Stimulated activated effector memory CD8-positive, alpha-beta T cell treated with anti-CD3 and anti-CD28 coated beads, Interleukin-12 subunit alpha, Interleukin-12 subunit beta, amount 100 ng/mL, for 72 hours (primary cell): ENCODE measurements around the gene NFATC1.

Experiments
- ATAC-seq: fragments of 150-1000 bp; cut with Tn5 transposase; 2 replicates; pipeline ENCODE4 v1.10.0; 2021
- DNase-seq, 2 donors: peaks; one replicate each; pipeline ENCODE4 v3.0.0; 2021 to 2022; ENCODE audit warnings: low spot score in 2 of 2
- H3K27ac Mint-ChIP-seq: one replicate; pipeline ENCODE4 v1.8.0; 2022; ENCODE audit warnings: mild to moderate bottlenecking, mixed read lengths
- H3K36me3 Mint-ChIP-seq: one replicate; pipeline ENCODE4 v1.8.0; 2022; ENCODE audit warnings: mild to moderate bottlenecking, mixed read lengths
- H3K4me1 Mint-ChIP-seq: one replicate; pipeline ENCODE4 v1.8.0; 2022; ENCODE audit warnings: mixed read lengths
- H3K4me3 Mint-ChIP-seq: one replicate; pipeline ENCODE4 v1.8.0; 2022; ENCODE audit warnings: mild to moderate bottlenecking, mixed read lengths
- H3K9me3 Mint-ChIP-seq: one replicate; pipeline ENCODE4 v1.8.0; 2022; ENCODE audit warnings: mixed read lengths

Gene NFATC1

DNA sequence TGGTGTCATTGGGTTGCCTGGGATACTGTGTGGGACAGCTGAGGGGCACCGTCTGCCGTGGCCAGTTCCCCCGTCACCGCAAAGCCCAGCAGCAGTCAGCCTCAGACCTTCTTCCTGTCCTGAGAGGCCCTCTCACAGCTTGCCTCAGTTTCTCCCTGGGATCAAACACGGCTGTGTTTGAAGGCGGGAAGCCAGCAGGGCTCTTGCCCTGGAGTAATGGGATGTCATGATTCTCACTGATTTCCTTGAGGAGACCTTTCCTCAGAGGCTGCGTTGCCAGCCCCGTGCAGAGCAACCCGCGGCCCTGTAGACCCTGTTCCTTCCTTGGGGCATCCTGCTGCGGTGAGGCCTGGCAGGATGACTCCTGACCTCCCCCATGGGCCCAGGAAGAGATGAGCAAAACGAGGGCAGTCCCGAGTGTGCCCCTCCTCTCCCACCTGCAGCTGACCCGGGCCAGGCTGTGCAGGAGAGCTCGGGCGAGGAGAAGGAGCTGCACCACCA is 13.9 kb upstream of the NFATC1 start:
- no peaks in the 10 kb centered on the region for H3K9me3 Mint-ChIP-seq
- peaks cover 34% of the 10 kb centered on the region for H3K36me3 Mint-ChIP-seq
- peaks cover 26% of the 10 kb centered on the region for H3K4me1 Mint-ChIP-seq
- DNase-seq: no peak
- no peak for ATAC-seq
- H3K4me3 Mint-ChIP-seq: no peak overlapping the region
- H3K27ac Mint-ChIP-seq: no peak overlapping the region

DNA sequence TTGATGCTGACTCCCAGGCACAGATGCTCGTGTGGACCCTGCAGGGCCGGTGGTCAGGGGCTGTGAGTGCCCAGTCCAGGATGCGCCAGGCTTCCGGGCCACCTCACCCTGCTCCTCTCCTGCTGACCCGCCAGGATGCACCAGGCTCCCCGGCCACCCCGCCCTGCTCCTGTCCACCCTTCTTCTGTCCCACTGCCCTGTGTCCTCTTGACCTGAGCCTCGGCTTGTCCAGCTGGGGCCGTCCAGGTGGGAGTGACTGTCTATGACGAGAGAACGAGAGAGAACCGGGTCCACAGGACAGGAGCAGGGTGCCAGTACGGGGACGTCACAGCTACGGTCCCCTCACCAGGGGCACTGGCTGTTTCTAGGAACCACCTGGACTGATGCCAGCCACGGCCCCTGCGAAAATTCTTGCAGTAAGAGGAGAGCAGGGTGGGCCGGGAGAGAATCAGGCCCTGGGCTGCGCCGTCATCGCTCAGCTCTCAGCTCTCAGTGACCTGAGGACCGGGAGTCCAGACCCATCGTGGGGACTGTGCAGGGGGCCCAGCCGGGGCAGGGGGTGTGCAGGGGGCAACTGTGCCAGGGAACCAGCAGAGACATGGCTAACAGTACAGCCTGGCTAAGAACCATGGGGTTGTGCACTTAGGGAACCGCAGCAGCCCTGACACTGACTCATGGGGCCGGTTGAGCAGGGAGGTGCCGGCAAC is 12.9 kb upstream of the NFATC1 start:
- DNase-seq: no peak
- H3K9me3 Mint-ChIP-seq: no peaks in the 10 kb centered on the region
- peaks cover 24% of the 10 kb centered on the region for H3K36me3 Mint-ChIP-seq
- peaks cover 29% of the 10 kb centered on the region for H3K4me1 Mint-ChIP-seq
- H3K4me3 Mint-ChIP-seq: no peak overlapping the region
- no peak for ATAC-seq
- no peak overlapping the region for H3K27ac Mint-ChIP-seq

DNA sequence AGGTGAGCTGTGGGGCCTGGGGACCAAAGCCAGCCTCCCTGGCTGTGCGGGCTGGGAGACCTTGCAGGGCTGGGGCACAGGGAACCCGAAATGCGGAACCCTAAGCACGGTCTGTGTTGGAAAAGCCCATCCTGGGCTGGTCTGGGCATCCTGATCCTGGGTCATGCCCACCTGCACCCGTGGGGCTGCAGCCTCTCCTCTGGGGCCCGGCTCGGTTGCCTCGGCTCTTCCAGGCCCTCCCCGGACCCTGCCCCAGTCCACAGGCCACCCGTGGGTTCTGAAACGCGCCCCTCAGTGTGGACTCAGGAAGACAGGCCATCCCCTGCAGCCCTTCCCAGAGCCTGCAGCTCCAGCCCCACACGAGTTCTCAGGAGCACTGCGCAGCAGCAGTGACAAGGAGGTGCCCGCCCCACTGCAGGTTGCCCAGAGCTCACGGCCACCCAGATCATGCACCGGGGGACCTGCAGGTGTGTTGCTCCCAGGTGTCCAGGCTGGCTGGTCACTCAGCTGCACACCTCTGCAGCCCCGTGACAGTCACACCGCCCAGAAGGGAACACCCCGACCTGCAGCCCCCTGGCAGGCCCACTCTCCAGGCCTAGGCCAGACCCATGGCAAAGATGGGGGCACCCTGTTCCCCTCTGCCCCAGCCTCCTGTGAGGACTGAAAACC is 12.2 kb upstream of the NFATC1 start:
- H3K4me3 Mint-ChIP-seq: no peak overlapping the region
- H3K27ac Mint-ChIP-seq: peak overlapping the region; percentile 37
- ATAC-seq (no peak), DNase-seq (no peak)
- peaks cover 29% of the 10 kb centered on the region for H3K4me1 Mint-ChIP-seq
- peaks cover 19% of the 10 kb centered on the region for H3K36me3 Mint-ChIP-seq
- H3K9me3 Mint-ChIP-seq: no peaks in the 10 kb centered on the region

DNA sequence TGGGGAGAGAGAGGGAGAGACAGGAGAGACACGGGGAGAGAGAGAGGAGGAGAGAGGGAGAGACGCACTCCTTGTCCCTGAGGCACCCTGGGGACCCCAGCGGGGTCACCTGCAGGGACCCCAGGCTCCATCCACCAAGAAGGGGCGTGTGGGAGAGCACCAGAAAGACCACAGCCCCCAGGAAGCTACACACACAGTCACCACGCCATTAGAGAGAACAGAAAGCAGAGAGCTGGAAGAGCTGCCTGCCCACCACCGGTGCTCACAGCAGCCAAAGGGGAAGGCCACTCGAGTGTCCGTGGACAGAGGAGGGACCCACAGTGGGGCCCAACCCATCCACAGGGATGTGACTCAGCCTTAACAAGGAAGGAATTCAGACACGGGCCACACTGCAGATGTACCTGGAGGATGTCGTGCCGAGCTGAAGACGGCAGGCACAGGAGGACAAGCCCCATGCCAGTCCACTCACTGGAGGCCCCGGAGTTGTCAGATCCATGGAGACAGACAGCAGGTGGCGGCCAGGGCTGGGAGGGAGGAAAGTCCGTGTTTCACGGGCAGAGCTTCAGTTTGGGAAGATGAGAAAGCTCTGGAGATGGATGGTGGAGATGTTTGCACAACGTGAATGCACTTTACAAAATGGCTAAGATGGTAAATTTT is 11.5 kb upstream of the NFATC1 start:
- Mint-ChIP-seq H3K9me3 (no peaks in the 10 kb centered on the region), H3K4me1 (peaks cover 23% of the 10 kb centered on the region), H3K4me3 (no peak overlapping the region), H3K36me3 (peaks cover 12% of the 10 kb centered on the region), H3K27ac (peak overlapping the region; percentile 37)
- ATAC-seq: no peak
- DNase-seq: no peak

DNA sequence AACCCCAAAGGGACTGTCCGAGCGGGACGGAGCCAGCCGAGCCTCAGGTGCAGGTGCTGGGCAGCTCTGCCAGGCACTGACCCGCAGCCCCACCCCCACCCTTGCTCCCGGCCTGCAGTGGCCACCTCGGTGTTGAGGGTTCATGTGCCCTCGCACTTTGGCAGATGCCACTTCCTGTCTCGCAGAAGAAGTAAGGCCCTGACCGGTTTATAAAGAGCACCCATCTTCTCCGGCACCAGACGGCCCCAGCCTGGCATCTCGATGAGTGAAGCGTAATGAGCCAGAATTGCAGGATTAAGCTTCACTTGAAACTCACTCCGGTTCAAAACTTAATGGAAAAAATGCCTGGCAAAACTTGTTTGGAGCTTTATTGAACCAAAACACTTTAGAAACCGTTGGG is 10.9 kb upstream of the NFATC1 start:
- Mint-ChIP-seq H3K4me1 (peaks cover 21% of the 10 kb centered on the region), H3K4me3 (no peak overlapping the region), H3K9me3 (no peaks in the 10 kb centered on the region), H3K36me3 (peaks cover 12% of the 10 kb centered on the region), H3K27ac (peak overlapping the region; percentile 37)
- no peak for DNase-seq
- ATAC-seq: no peak

DNA sequence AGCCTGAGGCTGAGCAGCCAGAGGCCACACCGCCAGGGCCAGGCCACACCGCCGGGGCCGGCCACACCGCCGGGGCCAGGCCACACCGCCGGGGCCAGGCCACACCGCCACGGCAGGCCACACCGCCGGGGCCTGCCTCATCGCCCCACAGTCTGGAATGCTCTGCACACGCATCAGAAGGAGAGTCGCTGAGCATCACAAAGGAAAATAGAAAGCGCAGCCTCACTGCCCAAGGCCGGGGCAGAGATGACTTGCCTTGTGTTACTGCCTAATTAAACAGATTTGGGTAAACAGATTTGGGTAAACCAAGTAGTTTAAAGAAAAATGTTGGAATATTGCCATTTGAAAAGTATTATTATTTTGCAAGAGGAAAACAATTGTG is 10.4 kb upstream of the NFATC1 start:
- Mint-ChIP-seq H3K9me3 (no peaks in the 10 kb centered on the region), H3K27ac (no peak overlapping the region), H3K4me1 (peaks cover 21% of the 10 kb centered on the region), H3K36me3 (peaks cover 12% of the 10 kb centered on the region), H3K4me3 (no peak overlapping the region)
- DNase-seq (no peak), ATAC-seq (no peak)

DNA sequence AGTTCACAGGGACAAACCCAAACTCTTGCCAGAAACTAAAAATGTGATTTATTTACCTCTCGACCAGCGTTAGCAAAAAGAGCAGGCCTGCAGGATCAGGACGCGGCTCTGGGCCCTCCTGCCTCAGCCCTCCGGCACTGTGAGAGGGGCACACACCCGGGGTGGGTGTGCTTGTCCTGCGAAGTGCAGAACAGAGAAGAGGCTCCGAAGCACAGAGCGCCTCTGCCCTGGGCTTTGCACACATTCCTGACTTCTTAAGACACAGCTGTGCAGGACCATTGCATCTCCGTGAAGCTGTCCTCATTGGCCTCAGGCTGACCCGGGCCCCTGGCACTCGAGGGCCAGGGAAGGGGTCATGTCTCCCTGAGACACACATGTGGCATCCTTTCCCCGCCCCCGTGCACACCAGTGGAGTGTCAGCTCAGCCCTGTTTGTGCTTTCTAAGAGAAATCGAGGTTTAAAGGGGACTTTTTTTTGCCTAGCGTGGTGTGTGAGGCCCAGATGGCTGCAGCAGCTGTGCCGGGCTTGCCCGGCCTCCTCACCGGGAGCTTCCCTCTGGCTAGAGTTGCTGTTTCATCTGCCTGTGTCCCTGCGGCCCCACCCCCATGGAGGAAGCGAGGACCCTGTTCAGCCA is 9.9 kb upstream of the NFATC1 start:
- no peak overlapping the region for H3K27ac Mint-ChIP-seq
- no peak for ATAC-seq
- peaks cover 11% of the 10 kb centered on the region for H3K36me3 Mint-ChIP-seq

DNA sequence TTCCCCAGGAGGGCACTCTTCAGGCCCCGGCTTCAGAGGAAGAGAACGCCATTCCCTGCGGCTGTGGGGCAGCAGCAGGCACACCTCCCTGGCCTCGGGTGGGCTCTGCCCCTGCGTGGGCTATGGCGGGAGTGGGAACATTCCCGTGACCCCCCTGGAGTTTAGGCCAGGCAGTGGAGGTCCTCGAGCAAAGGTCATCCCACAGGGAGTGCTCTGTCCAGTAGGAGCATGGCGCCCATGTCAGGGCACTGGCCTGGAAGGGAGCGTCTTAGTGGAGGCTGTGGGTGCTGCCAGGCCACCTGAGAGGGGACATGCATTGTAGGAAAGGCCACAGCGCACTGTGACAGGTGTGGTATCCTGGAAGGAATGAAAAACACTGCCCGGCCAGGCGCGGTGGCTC is 9.2 kb upstream of the NFATC1 start:
- no peak for DNase-seq

More for the DNA sequence above, 9.9 kb upstream of the NFATC1 start:
- no peaks in the 10 kb centered on the region for H3K9me3 Mint-ChIP-seq
- no peak for DNase-seq
- no peak overlapping the region for H3K4me3 Mint-ChIP-seq
- H3K4me1 Mint-ChIP-seq: peaks cover 20% of the 10 kb centered on the region

DNA sequence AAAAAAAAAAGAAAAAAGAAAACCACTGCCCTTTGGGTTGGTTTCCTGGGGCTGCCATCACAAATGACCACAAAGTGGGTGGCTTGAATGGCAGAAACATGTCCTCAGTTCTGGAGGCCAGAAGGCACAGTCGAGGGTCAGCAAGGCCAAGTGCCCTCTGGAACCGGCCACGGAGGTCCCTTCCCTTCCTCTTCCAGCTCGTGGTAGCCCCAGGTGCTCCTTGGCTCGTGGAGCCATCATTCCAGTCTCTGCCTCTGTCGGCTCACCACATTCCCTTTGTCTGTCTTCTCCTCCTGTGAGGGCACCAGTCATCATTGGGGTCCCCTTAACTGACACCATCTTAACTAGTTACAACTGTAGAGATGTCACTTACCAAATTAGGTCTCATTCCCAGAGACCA is 8.5 kb upstream of the NFATC1 start:
- Mint-ChIP-seq H3K4me3 (no peak overlapping the region), H3K9me3 (no peaks in the 10 kb centered on the region), H3K36me3 (peaks cover 8% of the 10 kb centered on the region), H3K4me1 (peaks cover 17% of the 10 kb centered on the region), H3K27ac (no peak overlapping the region)
- DNase-seq (no peak), ATAC-seq (no peak)

More for the DNA sequence above, 9.2 kb upstream of the NFATC1 start:
- ATAC-seq: no peak
- H3K36me3 Mint-ChIP-seq: peaks cover 8% of the 10 kb centered on the region
- peaks cover 17% of the 10 kb centered on the region for H3K4me1 Mint-ChIP-seq
- H3K4me3 Mint-ChIP-seq: no peak overlapping the region
- no peaks in the 10 kb centered on the region for H3K9me3 Mint-ChIP-seq
- no peak overlapping the region for H3K27ac Mint-ChIP-seq

DNA sequence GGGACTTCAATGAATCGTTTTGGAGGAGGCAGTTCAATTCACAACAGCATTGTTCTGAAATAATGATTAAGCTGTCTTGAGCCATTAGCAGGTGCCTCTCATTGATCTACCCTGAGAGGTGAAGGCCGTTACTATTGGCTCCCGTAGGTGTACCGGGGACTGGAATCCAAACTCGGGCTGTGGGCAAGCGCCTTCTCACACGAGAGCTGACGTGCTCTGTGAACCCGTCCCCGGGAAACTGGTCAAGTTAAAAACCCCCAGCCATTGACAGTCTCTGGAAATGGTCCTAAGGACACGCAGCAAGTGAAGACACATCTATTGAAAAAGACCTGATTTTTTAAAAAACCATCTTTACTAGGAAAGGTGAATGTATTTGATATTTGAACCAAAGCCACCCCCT is 8.1 kb upstream of the NFATC1 start:
- Mint-ChIP-seq H3K9me3 (no peaks in the 10 kb centered on the region), H3K4me3 (no peak overlapping the region), H3K36me3 (peaks cover 8% of the 10 kb centered on the region), H3K4me1 (peaks cover 17% of the 10 kb centered on the region), H3K27ac (no peak overlapping the region)
- no peak for DNase-seq
- ATAC-seq: no peak

DNA sequence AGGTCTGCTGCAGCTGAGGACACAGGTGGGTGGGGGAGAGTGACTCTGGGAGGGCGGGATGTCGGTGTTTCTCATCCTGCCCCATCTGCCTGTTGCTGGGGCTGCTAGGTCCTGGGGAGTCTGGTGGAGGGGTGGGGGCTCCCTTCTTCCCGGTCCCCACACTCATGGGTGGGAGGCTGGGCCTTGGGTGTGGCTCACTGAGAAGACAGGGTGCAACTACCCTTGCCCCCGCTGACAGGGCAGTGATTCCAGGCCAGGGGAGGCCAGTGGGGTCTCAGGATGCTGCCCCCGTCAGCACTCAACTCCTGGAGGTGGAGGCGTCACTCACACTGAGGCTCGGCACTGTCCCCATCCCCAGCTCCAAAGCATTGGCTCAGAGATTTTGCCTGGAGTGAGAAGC is 7.7 kb upstream of the NFATC1 start:
- no peaks in the 10 kb centered on the region for H3K9me3 Mint-ChIP-seq
- H3K4me3 Mint-ChIP-seq: no peak overlapping the region
- ATAC-seq (no peak), DNase-seq (no peak)
- H3K4me1 Mint-ChIP-seq: peaks cover 20% of the 10 kb centered on the region
- peaks cover 8% of the 10 kb centered on the region for H3K36me3 Mint-ChIP-seq
- no peak overlapping the region for H3K27ac Mint-ChIP-seq

DNA sequence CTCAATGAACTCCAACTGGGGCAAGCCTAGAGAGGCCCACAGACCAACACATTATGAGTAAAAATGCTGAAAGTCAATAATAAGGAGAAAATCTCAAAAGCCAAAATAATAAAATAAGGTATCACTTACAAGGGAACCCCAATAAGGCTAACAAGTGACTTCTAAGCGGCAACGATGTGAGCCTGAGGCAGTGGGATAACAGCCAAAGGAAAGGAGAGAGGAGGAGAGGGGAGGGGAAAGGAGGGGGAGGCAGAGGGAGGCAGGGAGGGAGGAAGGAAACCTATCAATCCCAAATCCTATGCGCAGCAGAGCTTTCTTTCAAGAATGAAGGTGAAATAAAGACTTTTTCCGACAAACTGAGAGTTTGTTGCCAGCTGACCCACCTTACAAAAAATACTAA is 6.0 kb upstream of the NFATC1 start:
- ATAC-seq (no peak), DNase-seq (no peak)
- Mint-ChIP-seq H3K4me3 (no peak overlapping the region), H3K4me1 (peaks cover 24% of the 10 kb centered on the region), H3K27ac (no peak overlapping the region), H3K36me3 (peaks cover 6% of the 10 kb centered on the region), H3K9me3 (no peaks in the 10 kb centered on the region)

DNA sequence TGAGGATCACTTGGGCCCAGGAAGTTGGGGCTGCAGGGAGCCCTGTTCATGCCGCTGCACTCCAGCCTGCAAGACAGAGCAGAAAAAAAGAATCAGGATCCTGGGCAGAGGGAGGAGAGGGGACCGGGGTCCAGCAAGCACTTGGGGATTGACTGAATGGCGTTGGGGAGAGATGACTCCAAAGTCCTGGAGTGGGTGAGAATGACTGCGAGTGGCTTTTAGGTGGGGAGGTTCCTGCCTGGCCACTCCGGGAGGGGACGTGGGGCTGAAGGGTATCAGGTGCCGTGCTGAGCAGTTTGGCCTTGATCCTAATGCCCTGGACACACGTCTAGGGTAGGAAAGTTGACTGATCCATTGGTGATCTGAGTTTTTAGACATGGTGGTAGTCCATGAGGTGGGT is 3.5 kb upstream of the NFATC1 start:
- DNase-seq: no peak
- Mint-ChIP-seq H3K4me1 (peaks cover 26% of the 10 kb centered on the region), H3K36me3 (peaks cover 6% of the 10 kb centered on the region), H3K9me3 (no peaks in the 10 kb centered on the region), H3K27ac (no peak overlapping the region), H3K4me3 (peak overlapping the region; percentile 82)
- no peak for ATAC-seq

DNA sequence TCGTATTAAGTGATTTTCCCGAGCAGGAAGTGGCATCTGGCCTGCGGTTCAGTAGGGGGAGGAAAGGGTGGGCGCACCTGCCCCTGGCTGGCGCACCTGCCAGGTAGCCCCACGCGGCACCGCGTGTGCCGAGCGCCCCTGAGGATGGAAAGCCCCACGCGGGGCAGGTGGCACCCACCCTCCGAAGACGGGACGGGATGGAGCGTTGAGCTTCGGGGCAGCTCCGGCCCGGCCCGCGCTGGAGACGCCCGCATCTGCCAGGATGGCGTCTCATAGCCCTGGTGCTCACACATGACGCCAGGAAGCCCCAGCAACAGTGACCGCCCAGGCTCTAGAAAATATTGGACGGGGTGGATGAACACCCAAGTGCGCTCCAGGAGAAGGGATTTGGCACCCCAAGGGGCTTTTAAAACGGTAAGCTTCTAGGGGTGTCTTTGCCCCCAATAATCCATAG is 2.5 kb upstream of the NFATC1 start:
- ATAC-seq: no peak
- H3K36me3 Mint-ChIP-seq: peaks cover 6% of the 10 kb centered on the region
- H3K27ac Mint-ChIP-seq: peak overlapping the region; percentile 92
- peak overlapping the region; percentile 82 for H3K4me3 Mint-ChIP-seq
- H3K4me1 Mint-ChIP-seq: peaks cover 19% of the 10 kb centered on the region
- DNase-seq: no peak
- no peaks in the 10 kb centered on the region for H3K9me3 Mint-ChIP-seq
